ENCODE results near the gene NKTR.

The NKTR gene

GRCh38 chr3:42581400-42581708 is 19.1 kb upstream of the NKTR start:
- TF ChIP-seq, protein P1, sequence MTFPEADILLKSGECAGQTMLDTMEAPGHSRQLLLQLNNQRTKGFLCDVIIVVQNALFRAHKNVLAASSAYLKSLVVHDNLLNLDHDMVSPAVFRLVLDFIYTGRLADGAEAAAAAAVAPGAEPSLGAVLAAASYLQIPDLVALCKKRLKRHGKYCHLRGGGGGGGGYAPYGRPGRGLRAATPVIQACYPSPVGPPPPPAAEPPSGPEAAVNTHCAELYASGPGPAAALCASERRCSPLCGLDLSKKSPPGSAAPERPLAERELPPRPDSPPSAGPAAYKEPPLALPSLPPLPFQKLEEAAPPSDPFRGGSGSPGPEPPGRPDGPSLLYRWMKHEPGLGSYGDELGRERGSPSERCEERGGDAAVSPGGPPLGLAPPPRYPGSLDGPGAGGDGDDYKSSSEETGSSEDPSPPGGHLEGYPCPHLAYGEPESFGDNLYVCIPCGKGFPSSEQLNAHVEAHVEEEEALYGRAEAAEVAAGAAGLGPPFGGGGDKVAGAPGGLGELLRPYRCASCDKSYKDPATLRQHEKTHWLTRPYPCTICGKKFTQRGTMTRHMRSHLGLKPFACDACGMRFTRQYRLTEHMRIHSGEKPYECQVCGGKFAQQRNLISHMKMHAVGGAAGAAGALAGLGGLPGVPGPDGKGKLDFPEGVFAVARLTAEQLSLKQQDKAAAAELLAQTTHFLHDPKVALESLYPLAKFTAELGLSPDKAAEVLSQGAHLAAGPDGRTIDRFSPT (tag by site-specific recombination; IDR thresholded peaks at IDR 0.05) = 0 out of 2 replicates have a peak, but pooled peaks have one; percentile 12
- no peak for TF ChIP-seq ZNF169 (tag by site-specific recombination; IDR thresholded peaks at IDR 0.05)
- no peak for TF ChIP-seq ZNF596 (tag by site-specific recombination; IDR thresholded peaks at IDR 0.05)
- TF ChIP-seq ZNF76 (tag by site-specific recombination; IDR thresholded peaks at IDR 0.05; ENCODE audit: borderline replicate concordance, low read depth) = peak; percentile 45; the same call in 1 of the 2 replicates
- no peak for TF ChIP-seq ZNF624 (tag by site-specific recombination; IDR thresholded peaks at IDR 0.05)
- peak; percentile 54; the same call in 1 of the 2 replicates for TF ChIP-seq MZF1 (tag by site-specific recombination; IDR thresholded peaks at IDR 0.05; ENCODE audit: borderline replicate concordance)
- TF ChIP-seq ZBTB20 (tag by site-specific recombination; IDR thresholded peaks at IDR 0.05) = peak; percentile 82; the same call in 1 of the 2 replicates
- TF ChIP-seq ZNF335 (tag by site-specific recombination; conservative IDR thresholded peaks at IDR 0.05) = peak; percentile 85; the same call in 1 of the 2 replicates
- TF ChIP-seq ZNF610 (tag by site-specific recombination; IDR thresholded peaks at IDR 0.05; ENCODE audit: borderline replicate concordance) = no peak
- ChIA-PET CTCF (interaction anchor here (0.8 to 1.6 kb wide), 4 partner anchors 9 to 199 kb away, joined by 3 to 4 read pairs (median 4); no protein-coding TSS in a partner anchor), POLR2A (interaction anchor here (1.0 to 3.7 kb wide), 4 partner anchors 10 to 19 kb away, joined by 4 to 38 read pairs (median 14); partner anchors contain the start of genes NKTR and SS18L2)
- H3K36me3 ChIP-seq (ENCODE audit: control insufficient read depth in 2 of 2, insufficient read depth in 1 of 2, low read length in 2 of 2) = peaks cover 0 to 21% of the 10 kb centered on the region in 2 experiments; a peak in 2 of 3 replicates
- no peaks in the 10 kb centered on the region for H3K9me3 ChIP-seq (ENCODE audit: control insufficient read depth, insufficient read depth, low read depth, low read length)
- peak overlapping the region; percentile 62 for H3K27ac ChIP-seq (ENCODE audit: extremely low read depth, low read depth, low read length)
- 0 out of 2 replicates have a peak, but pooled peaks cover 2% of the 10 kb centered on the region for H3K4me1 ChIP-seq (ENCODE audit: control insufficient read depth, insufficient read depth, low read length)
- H3K4me3 ChIP-seq (ENCODE audit: low read depth, low read length) = peak overlapping the region; percentile 86

DNA sequence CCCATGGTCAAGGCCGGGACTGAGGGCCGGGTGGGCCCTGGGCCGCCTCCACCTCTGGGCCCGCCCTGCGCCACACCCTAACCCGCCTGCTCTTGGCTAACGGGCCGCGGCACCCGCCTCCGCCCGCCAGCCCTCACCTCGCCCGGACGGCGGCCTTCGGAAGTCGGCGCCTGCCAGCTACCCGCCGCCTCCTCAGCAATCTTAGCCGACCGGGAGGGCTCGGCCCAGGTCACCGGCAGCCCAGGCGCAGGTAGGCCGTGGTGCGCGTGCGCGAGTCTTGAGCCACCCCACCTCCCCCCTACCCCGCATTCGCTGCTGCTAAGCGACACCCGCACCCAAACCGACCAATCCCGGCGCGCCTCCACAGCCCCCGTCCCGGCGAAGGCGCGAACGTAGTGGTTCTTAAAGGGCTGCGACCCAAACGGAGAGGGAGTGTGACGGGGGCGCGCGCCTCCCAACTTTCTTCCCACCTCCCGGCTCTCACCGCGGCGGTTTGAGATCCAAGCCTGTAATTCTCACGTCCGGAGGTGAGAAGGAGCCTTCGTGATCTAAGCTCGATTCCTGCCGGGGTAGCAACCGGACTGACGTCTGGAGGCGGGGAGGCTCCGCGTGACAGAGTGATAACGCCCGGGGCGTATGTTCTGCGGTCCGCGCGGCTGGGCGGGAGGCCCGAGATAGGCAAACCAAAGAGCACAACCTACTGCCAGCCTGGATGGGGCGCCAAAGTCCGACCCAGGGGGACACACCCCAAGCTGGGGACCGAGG is 18.6 kb upstream of the NKTR start, which contains the start of gene SEC22C:
SEC22C (minus strand) TSS at position 259 of the 765 bp plus-strand sequence. CDS start 12,921 bp downstream, outside the sequence.
- ChIA-PET POLR2A (interaction anchor here (0.6 to 3.7 kb wide), 6 partner anchors 9 to 85 kb away, joined by 3 to 38 read pairs (median 4); partner anchors contain the start of genes NKTR, SS18L2 and ZBTB47), CTCF (interaction anchor here (0.6 to 1.6 kb wide), 5 partner anchors 10 to 198 kb away, joined by 3 to 8 read pairs (median 4); no protein-coding TSS in a partner anchor)
- H3K9me3 ChIP-seq (ENCODE audit: control insufficient read depth, insufficient read depth, low read depth, low read length) = no peaks in the 10 kb centered on the region
- peak within 1 kb of the TSS; percentile 62 for H3K27ac ChIP-seq (ENCODE audit: extremely low read depth, low read depth, low read length)
- peak within 1 kb of the TSS; percentile 86 for H3K4me3 ChIP-seq (ENCODE audit: low read depth, low read length)
- H3K4me1 ChIP-seq (ENCODE audit: control insufficient read depth, insufficient read depth, low read length) = 0 out of 2 replicates have a peak, but pooled peaks cover 2% of the 10 kb centered on the region
- peaks cover 0 to 21% of the 10 kb centered on the region in 2 experiments; a peak in 2 of 3 replicates for H3K36me3 ChIP-seq (ENCODE audit: control insufficient read depth in 2 of 2, insufficient read depth in 1 of 2, low read length in 2 of 2)
- TF ChIP-seq ZNF513 (tag by site-specific recombination; IDR thresholded peaks at IDR 0.05) (no peak), ZNF585B (tag by site-specific recombination; IDR thresholded peaks at IDR 0.05) (no peak), ZNF510 (tag by site-specific recombination; IDR thresholded peaks at IDR 0.05; ENCODE audit: insufficient replicate concordance) (no peak), ZNF777 (tag by site-specific recombination; IDR thresholded peaks at IDR 0.05; ENCODE audit: borderline replicate concordance) (no peak), ZNF501 (tag by site-specific recombination; IDR thresholded peaks at IDR 0.05) (peak; percentile 68), ZFP69B (tag by site-specific recombination; IDR thresholded peaks at IDR 0.05) (peak; percentile 69), ZNF394 (tag by site-specific recombination; IDR thresholded peaks at IDR 0.05; ENCODE audit: borderline replicate concordance) (no peak), ZNF37A (tag by site-specific recombination; IDR thresholded peaks at IDR 0.05) (no peak), MZF1 (tag by site-specific recombination; IDR thresholded peaks at IDR 0.05; ENCODE audit: borderline replicate concordance) (0 out of 2 replicates have a peak, but pooled peaks have one; percentile 5), ZNF433 (tag by site-specific recombination; IDR thresholded peaks at IDR 0.05; ENCODE audit: low read depth) (no peak), ZNF561 (tag by site-specific recombination; IDR thresholded peaks at IDR 0.05; ENCODE audit: borderline replicate concordance) (peak; percentile 65)
- TF ChIP-seq, protein P1 (tag by site-specific recombination; IDR thresholded peaks at IDR 0.05) = 0 out of 2 replicates have a peak, but pooled peaks have one; percentile 43
- TF ChIP-seq, protein P2, sequence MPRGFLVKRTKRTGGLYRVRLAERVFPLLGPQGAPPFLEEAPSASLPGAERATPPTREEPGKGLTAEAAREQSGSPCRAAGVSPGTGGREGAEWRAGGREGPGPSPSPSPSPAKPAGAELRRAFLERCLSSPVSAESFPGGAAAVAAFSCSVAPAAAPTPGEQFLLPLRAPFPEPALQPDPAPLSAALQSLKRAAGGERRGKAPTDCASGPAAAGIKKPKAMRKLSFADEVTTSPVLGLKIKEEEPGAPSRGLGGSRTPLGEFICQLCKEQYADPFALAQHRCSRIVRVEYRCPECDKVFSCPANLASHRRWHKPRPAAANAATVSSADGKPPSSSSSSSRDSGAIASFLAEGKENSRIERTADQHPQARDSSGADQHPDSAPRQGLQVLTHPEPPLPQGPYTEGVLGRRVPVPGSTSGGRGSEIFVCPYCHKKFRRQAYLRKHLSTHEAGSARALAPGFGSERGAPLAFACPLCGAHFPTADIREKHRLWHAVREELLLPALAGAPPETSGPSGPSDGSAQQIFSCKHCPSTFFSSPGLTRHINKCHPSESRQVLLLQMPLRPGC (tag by site-specific recombination; IDR thresholded peaks at IDR 0.05) = no peak
